H1 (cell line): ENCODE data around the gene SND1. TPM values are rescaled to one million over a fixed set of nuclear protein-coding genes. Genes with fewer than 3 reads are reported as not detected.

Source experiments
- BACH1 ChIP-seq: IDR thresholded peaks from 2 replicates; pipeline ENCODE4 v1.6.1; 2012; ENCODE audit warnings: low read length, improper control_type of control experiment
- CBX5 ChIP-seq: fragments of 300-800, 300-1000 bp; sonication (generic); IDR thresholded peaks from 2 replicates; pipeline ENCODE4 v1.7.1; 2016; ENCODE audit warnings: antibody characterized with exemption, low read length, low read depth
- CHD1 ChIP-seq: IDR thresholded peaks from 2 replicates; pipeline ENCODE4 v1.6.1; 2012; ENCODE audit warnings: low read depth, low read length, improper control_type of control experiment
- CREB1 ChIP-seq: IDR thresholded peaks from 2 replicates; pipeline ENCODE4 v1.6.1; 2012; ENCODE audit warnings: inconsistent platforms
- HDAC6 ChIP-seq: IDR thresholded peaks from one replicate; pipeline ENCODE4 v1.7.1; 2012; ENCODE audit warnings: low read depth, mild to moderate bottlenecking, inconsistent platforms, low read length, moderate library complexity
- JUND ChIP-seq: IDR thresholded peaks from 2 replicates; pipeline ENCODE4 v1.6.1; 2011; ENCODE audit warnings: mild to moderate bottlenecking, improper control_type of control experiment, low read length
- KDM5A ChIP-seq: fragments of 200-600 bp; IDR thresholded peaks from 2 replicates; pipeline ENCODE4 v1.7.1; 2012; ENCODE audit warnings: mild to moderate bottlenecking, low read length, inconsistent platforms, mixed read lengths
- NANOG ChIP-seq: IDR thresholded peaks from 2 replicates; pipeline ENCODE4 v1.6.1; 2011; ENCODE audit warnings: low read length, low read depth, mild to moderate bottlenecking, inconsistent platforms; ENCODE audit not compliant: insufficient read depth, poor library complexity, severe bottlenecking
- SAP30 ChIP-seq: fragments of 300-600 bp; sonication (generic); IDR thresholded peaks from 2 replicates; pipeline ENCODE4 v1.7.1; 2012; ENCODE audit warnings: low read length, moderate library complexity, mild to moderate bottlenecking, inconsistent platforms; ENCODE audit not compliant: insufficient read depth, insufficient replicate concordance
- SUZ12 ChIP-seq: fragments of 200-600 bp; sonication (generic); IDR thresholded peaks from 2 replicates; pipeline ENCODE4 v1.6.1; 2012; ENCODE audit warnings: mild to moderate bottlenecking, inconsistent platforms, low read length, moderate library complexity, mixed read lengths
- polyA plus RNA-seq, 7 experiments: library from polyadenylated mRNA; depleted of rRNA in 3 of 7; stranded (reverse) in 5 of 7; unstranded in 2 of 7; fragments of >200 nt in 5 of 7; fragments of 200-250 nt in 2 of 7; gene quantifications; 1 replicate in 5 of 7; 2 replicates in 1 of 7; 4 replicates in 1 of 7; pipeline versions ENCODE4 v1.2.1 to v1.2.3, GENCODE V29; 2011 to 2013; ENCODE audit warnings: missing spikeins in 2 of 7, mixed read lengths in 2 of 7
- total RNA-seq: library from RNA; stranded (reverse); fragmentation: NEBNext Ultra II Directional; extraction: Animal tissue kit (Norgen Biotek cat#: 25700); gene quantifications from 2 replicates; pipeline ENCODE4 v1.2.1, GENCODE V29; 2021

SND1 gene
- total and polyA plus RNA-seq, 2 of the 8 experiments (the other 6 are each of a cell fraction or from before 2014, with no cell fraction given): 122 to 290 TPM

GRCh38 chr7:127920787-127921438 lies 268.9 kb downstream of the SND1 start (continued):
- TF ChIP-seq CBX5 (no peak), NANOG (no peak), SUZ12 (no peak), HDAC6 (no peak), CHD1 (no peak), KDM5A (no peak), SAP30 (no peak), BACH1 (no peak), CREB1 (no peak), JUND (no peak)
